ENCODE results near the gene RAD51B. TPM values are rescaled to one million over a fixed set of nuclear protein-coding genes. Genes with fewer than 3 reads are reported as not detected.

Gene RAD51B
- total RNA-seq, 2 donors from 2014 or later: 37.0 to 49.7 TPM

- Mint-ChIP-seq H3K36me3 (ENCODE audit: low read depth) (no peaks in the 10 kb centered on the region), H3K27ac (no peak overlapping the region), H3K4me3 (no peak overlapping the region), H3K9me3 (no peaks in the 10 kb centered on the region), H3K27me3 (no peaks in the 10 kb centered on the region), H3K4me1 (no peaks in the 10 kb centered on the region)
- no peak for ATAC-seq (replicated peaks)
These were observed 34.1 kb downstream of the RAD51B start for GRCh38 chr14:67853715-67854114.

- no peaks in the 10 kb centered on the region for H3K36me3 Mint-ChIP-seq (ENCODE audit: low read depth)
These were observed 37.2 kb downstream of the RAD51B start for GRCh38 chr14:67856827-67857226.

GRCh38 chr14:67857778-67858350, 38.3 kb downstream of the RAD51B start:
- H3K4me3 Mint-ChIP-seq: no peak overlapping the region
- H3K27ac Mint-ChIP-seq: no peak overlapping the region
- H3K36me3 Mint-ChIP-seq (ENCODE audit: low read depth): no peaks in the 10 kb centered on the region
- H3K27me3 Mint-ChIP-seq: no peaks in the 10 kb centered on the region
- H3K9me3 Mint-ChIP-seq: no peaks in the 10 kb centered on the region
- H3K4me1 Mint-ChIP-seq: no peaks in the 10 kb centered on the region
- no peak for ATAC-seq (replicated peaks)

More at GRCh38 chr14:67856827-67857226, 37.2 kb downstream of the RAD51B start:
- no peak overlapping the region for H3K27ac Mint-ChIP-seq
- H3K4me1 Mint-ChIP-seq: no peaks in the 10 kb centered on the region
- no peaks in the 10 kb centered on the region for H3K27me3 Mint-ChIP-seq
- no peak for ATAC-seq (replicated peaks)
- H3K9me3 Mint-ChIP-seq: no peaks in the 10 kb centered on the region
- no peak overlapping the region for H3K4me3 Mint-ChIP-seq

DNA sequence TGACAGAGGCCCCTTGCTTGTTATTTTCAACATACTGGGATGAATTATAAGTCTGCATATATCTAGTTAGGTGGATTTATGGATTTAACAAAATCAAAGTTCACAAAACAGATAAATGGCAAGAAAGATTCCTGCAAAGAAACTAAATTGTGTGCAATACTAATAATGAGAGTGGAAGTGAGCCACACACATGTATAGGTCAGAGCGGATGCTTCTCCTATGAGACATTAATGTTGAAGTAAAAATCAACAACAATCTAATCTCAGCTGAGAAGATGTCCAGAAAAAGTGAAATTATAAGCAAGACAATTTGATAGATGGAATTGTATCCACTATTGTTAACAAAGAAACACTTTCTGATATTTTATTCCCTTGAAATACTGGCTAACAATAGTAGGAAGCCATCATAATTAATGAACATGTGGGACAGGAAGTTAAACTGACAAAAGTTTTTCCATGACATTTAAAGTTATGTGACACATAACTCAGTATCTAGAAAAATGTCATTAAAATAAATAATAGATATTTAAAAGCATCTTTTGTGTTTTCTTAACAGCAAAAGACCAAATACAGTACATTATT, 39.7 kb downstream of the RAD51B start:
- ATAC-seq (replicated peaks): no peak
- no peaks in the 10 kb centered on the region for H3K27me3 Mint-ChIP-seq
- no peak overlapping the region for H3K4me3 Mint-ChIP-seq
- no peak overlapping the region for H3K27ac Mint-ChIP-seq
- H3K4me1 Mint-ChIP-seq: peaks cover 6% of the 10 kb centered on the region
- H3K9me3 Mint-ChIP-seq: no peaks in the 10 kb centered on the region
- no peaks in the 10 kb centered on the region for H3K36me3 Mint-ChIP-seq (ENCODE audit: low read depth)

DNA sequence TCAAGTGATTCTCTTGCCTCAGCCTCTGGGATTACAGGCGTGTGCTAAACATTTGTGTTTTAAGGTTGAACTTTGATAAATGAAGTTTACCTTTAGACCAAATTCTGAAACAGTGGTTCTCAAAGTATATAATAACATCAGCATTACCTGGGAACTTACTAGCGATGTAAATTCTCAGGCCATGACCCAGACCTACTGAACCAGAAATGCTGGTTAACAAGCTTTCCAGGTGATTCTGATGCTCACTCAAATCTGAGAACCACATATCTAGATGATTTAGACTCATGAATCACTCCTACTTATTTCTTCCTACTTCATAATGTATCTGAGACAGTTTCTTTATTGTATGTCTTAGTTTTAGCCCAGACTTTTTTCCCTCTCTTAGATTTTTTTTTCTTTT, 43.6 kb downstream of the RAD51B start:
- no peak for ATAC-seq (replicated peaks)
- H3K9me3 Mint-ChIP-seq: no peaks in the 10 kb centered on the region
- H3K27ac Mint-ChIP-seq: no peak overlapping the region
- H3K4me1 Mint-ChIP-seq: peaks cover 14% of the 10 kb centered on the region
- H3K4me3 Mint-ChIP-seq: no peak overlapping the region
- H3K27me3 Mint-ChIP-seq: no peaks in the 10 kb centered on the region
- peaks cover 14% of the 10 kb centered on the region for H3K36me3 Mint-ChIP-seq (ENCODE audit: low read depth)

DNA sequence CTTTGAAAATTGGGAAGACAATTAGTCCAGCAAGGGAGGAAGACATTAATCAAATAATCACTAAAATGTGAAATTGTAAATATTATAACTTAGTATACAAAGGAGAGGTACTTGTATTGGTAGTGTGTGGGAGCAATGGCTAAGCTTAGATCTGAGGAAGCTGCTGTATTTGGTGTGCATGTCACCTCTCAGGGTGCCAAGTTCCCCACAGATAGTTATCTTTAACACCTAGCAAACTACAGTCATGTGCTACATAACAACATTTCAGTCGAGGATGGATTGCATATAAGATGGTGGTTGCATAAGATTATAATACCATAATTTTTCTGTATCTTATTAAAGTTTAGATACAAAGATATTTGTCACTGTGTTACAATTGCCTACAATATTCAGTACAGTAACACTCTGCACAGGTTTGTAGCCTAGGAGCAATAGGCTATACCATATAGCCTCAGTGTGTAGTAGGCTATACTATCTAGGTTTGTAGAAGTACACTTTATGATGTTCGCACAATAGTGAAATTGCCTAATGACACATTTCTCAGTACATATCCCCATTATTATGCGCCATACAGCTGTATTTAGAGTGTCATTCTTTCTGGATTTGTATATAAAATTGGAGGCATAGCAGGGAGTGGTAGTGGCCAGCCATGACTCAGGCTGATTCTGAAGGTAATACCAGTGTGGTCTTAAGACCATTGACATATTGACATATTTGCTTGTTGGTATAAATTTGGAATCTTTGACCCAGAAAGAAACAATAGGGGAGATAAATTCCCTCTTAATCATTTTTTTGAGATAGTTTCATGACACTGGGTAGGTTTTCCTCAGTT, 55.8 kb downstream of the RAD51B start:
- no peak overlapping the region for H3K4me3 Mint-ChIP-seq
- no peaks in the 10 kb centered on the region for H3K9me3 Mint-ChIP-seq
- no peaks in the 10 kb centered on the region for H3K36me3 Mint-ChIP-seq (ENCODE audit: low read depth)
- ATAC-seq (replicated peaks): no peak
- no peaks in the 10 kb centered on the region for H3K4me1 Mint-ChIP-seq
- H3K27ac Mint-ChIP-seq: no peak overlapping the region
- no peaks in the 10 kb centered on the region for H3K27me3 Mint-ChIP-seq

GRCh38 chr14:67879026-67879425, 59.4 kb downstream of the RAD51B start:
- no peak overlapping the region for H3K4me3 Mint-ChIP-seq
- no peaks in the 10 kb centered on the region for H3K9me3 Mint-ChIP-seq
- peaks cover 10% of the 10 kb centered on the region for H3K4me1 Mint-ChIP-seq
- no peak for ATAC-seq (replicated peaks)
- no peaks in the 10 kb centered on the region for H3K27me3 Mint-ChIP-seq
- no peaks in the 10 kb centered on the region for H3K36me3 Mint-ChIP-seq (ENCODE audit: low read depth)
- no peak overlapping the region for H3K27ac Mint-ChIP-seq

GRCh38 chr14:67881225-67881624, 61.6 kb downstream of the RAD51B start:
- peak; percentile 82 for ATAC-seq (replicated peaks)
- Mint-ChIP-seq H3K27ac (no peak overlapping the region), H3K9me3 (no peaks in the 10 kb centered on the region), H3K27me3 (no peaks in the 10 kb centered on the region), H3K4me1 (peaks cover 10% of the 10 kb centered on the region), H3K4me3 (no peak overlapping the region), H3K36me3 (ENCODE audit: low read depth) (no peaks in the 10 kb centered on the region)

- Mint-ChIP-seq H3K27me3 (no peaks in the 10 kb centered on the region), H3K36me3 (ENCODE audit: low read depth) (peaks cover 6% of the 10 kb centered on the region), H3K4me1 (peaks cover 10% of the 10 kb centered on the region), H3K27ac (no peak overlapping the region), H3K4me3 (no peak overlapping the region), H3K9me3 (no peaks in the 10 kb centered on the region)
- ATAC-seq (replicated peaks): no peak
These were observed 63.5 kb downstream of the RAD51B start for GRCh38 chr14:67882986-67883555.

GRCh38 chr14:67883717-67884116, 64.1 kb downstream of the RAD51B start:
- Mint-ChIP-seq H3K4me1 (peaks cover 10% of the 10 kb centered on the region), H3K27ac (no peak overlapping the region)

GRCh38 chr14:67886191-67886590, 66.6 kb downstream of the RAD51B start:
- no peak for ATAC-seq (replicated peaks)
- H3K4me3 Mint-ChIP-seq: no peak overlapping the region
- H3K27me3 Mint-ChIP-seq: no peaks in the 10 kb centered on the region
- H3K36me3 Mint-ChIP-seq (ENCODE audit: low read depth): peaks cover 6% of the 10 kb centered on the region
- H3K27ac Mint-ChIP-seq: no peak overlapping the region
- no peaks in the 10 kb centered on the region for H3K9me3 Mint-ChIP-seq
- peaks cover 5% of the 10 kb centered on the region for H3K4me1 Mint-ChIP-seq

More at GRCh38 chr14:67883717-67884116, 64.1 kb downstream of the RAD51B start:
- Mint-ChIP-seq H3K36me3 (ENCODE audit: low read depth) (peaks cover 6% of the 10 kb centered on the region), H3K27me3 (no peaks in the 10 kb centered on the region), H3K9me3 (no peaks in the 10 kb centered on the region), H3K4me3 (no peak overlapping the region)
- no peak for ATAC-seq (replicated peaks)

- Mint-ChIP-seq H3K27ac (no peak overlapping the region), H3K4me1 (no peaks in the 10 kb centered on the region), H3K9me3 (no peaks in the 10 kb centered on the region), H3K27me3 (no peaks in the 10 kb centered on the region), H3K4me3 (no peak overlapping the region), H3K36me3 (ENCODE audit: low read depth) (peaks cover 6% of the 10 kb centered on the region)
- no peak for ATAC-seq (replicated peaks)
These were observed 67.9 kb downstream of the RAD51B start for GRCh38 chr14:67887478-67887877.

GRCh38 chr14:67889455-67889854, 69.9 kb downstream of the RAD51B start:
- no peaks in the 10 kb centered on the region for H3K4me1 Mint-ChIP-seq
- H3K27me3 Mint-ChIP-seq: no peaks in the 10 kb centered on the region
- H3K4me3 Mint-ChIP-seq: no peak overlapping the region
- no peak overlapping the region for H3K27ac Mint-ChIP-seq
- H3K36me3 Mint-ChIP-seq (ENCODE audit: low read depth): peaks cover 6% of the 10 kb centered on the region
- no peak for ATAC-seq (replicated peaks)
- no peaks in the 10 kb centered on the region for H3K9me3 Mint-ChIP-seq

- Mint-ChIP-seq H3K4me1 (no peaks in the 10 kb centered on the region), H3K27me3 (no peaks in the 10 kb centered on the region), H3K27ac (no peak overlapping the region), H3K4me3 (no peak overlapping the region), H3K9me3 (no peaks in the 10 kb centered on the region), H3K36me3 (ENCODE audit: low read depth) (peaks cover 3% of the 10 kb centered on the region)
- ATAC-seq (replicated peaks): no peak
These were observed 73.0 kb downstream of the RAD51B start for GRCh38 chr14:67892466-67893100.

Measured in activated T-helper 17 cell treated with anti-CD3 and anti-CD28 coated beads, Interleukin-2, amount 50 U/mL, for 72 hours (primary cell).